NB4 (cell line): ENCODE results near the gene CARS1.

Experiments used
- DNase-seq: peaks from one replicate; pipeline ENCODE4 v3.0.0; 2010; ENCODE audit warnings: low read depth
- H3K4me3 ChIP-seq: one replicate; pipeline ENCODE4 v1.5.1; 2011; ENCODE audit warnings: mild to moderate bottlenecking, low read depth, low read length, moderate library complexity
- MAX ChIP-seq: IDR thresholded peaks from 2 replicates; pipeline ENCODE4 v1.6.1; 2011; ENCODE audit warnings: low read depth, low read length
- MYC ChIP-seq: IDR thresholded peaks from 2 replicates; pipeline ENCODE4 v1.6.1; 2011; ENCODE audit warnings: low read depth, low read length
- POLR2A ChIP-seq: IDR thresholded peaks from 2 replicates; pipeline ENCODE4 v1.6.1; 2011; ENCODE audit warnings: mild to moderate bottlenecking; ENCODE audit not compliant: insufficient read length; ENCODE audit errors: extremely low read depth
- TF ChIP-seq, protein P1 (sequence below): IDR thresholded peaks from one replicate; pipeline ENCODE4 v1.5.1; 2012; ENCODE audit warnings: low read depth, low read length

The CARS1 gene

GRCh38 chr11:3086671-3087150 lies 29.5 kb upstream of the CARS1 start:
- TF ChIP-seq POLR2A (no peak), MYC (no peak), MAX (no peak)
- TF ChIP-seq, protein P1, sequence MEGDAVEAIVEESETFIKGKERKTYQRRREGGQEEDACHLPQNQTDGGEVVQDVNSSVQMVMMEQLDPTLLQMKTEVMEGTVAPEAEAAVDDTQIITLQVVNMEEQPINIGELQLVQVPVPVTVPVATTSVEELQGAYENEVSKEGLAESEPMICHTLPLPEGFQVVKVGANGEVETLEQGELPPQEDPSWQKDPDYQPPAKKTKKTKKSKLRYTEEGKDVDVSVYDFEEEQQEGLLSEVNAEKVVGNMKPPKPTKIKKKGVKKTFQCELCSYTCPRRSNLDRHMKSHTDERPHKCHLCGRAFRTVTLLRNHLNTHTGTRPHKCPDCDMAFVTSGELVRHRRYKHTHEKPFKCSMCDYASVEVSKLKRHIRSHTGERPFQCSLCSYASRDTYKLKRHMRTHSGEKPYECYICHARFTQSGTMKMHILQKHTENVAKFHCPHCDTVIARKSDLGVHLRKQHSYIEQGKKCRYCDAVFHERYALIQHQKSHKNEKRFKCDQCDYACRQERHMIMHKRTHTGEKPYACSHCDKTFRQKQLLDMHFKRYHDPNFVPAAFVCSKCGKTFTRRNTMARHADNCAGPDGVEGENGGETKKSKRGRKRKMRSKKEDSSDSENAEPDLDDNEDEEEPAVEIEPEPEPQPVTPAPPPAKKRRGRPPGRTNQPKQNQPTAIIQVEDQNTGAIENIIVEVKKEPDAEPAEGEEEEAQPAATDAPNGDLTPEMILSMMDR, result no peak
- no peak overlapping the region for H3K4me3 ChIP-seq
- no peak for DNase-seq

- H3K4me3 ChIP-seq, result no peak overlapping the region
- TF ChIP-seq MAX (no peak), POLR2A (no peak), MYC (no peak)
- TF ChIP-seq, protein P1, result no peak
- DNase-seq, result peak; percentile 24
Observed at GRCh38 chr11:3086114-3086513, 28.9 kb upstream of the CARS1 start.

- DNase-seq, result peak; percentile 25
- H3K4me3 ChIP-seq, result no peak overlapping the region
- TF ChIP-seq MYC, result no peak
- no peak for TF ChIP-seq MAX
- TF ChIP-seq POLR2A, result no peak
- TF ChIP-seq, protein P1, result no peak
Observed at GRCh38 chr11:3085052-3085451, 27.8 kb upstream of the CARS1 start.

- TF ChIP-seq MAX (no peak), POLR2A (no peak), MYC (no peak)
- TF ChIP-seq, protein P1, result no peak
- DNase-seq, result no peak
- H3K4me3 ChIP-seq, result no peak overlapping the region
Observed at GRCh38 chr11:3083321-3083720, 26.1 kb upstream of the CARS1 start.

- no peak for TF ChIP-seq POLR2A
- no peak for TF ChIP-seq MYC
- TF ChIP-seq MAX, result no peak
- TF ChIP-seq, protein P1, result no peak
- DNase-seq, result no peak
- no peak overlapping the region for H3K4me3 ChIP-seq
Observed at GRCh38 chr11:3081386-3081751, 24.1 kb upstream of the CARS1 start.
